CD4-positive, CD25-positive, alpha-beta regulatory T cell (primary cell): ENCODE measurements around the gene SUSD5. TPM values are rescaled to one million over a fixed set of nuclear protein-coding genes. Genes with fewer than 3 reads are reported as not detected.
"Not testable (repeated sequence)": the region's sequence is repeated elsewhere in the genome, so short reads cannot be mapped to it uniquely, and the experiment has no call there.

Experiments
- ATAC-seq, 2 donors: fragments of 150-1000 bp; cut with Tn5 transposase; one replicate each; pipeline ENCODE4 v1.10.0; 2021; ENCODE audit warnings: low read depth in 2 of 2, moderate number of reproducible peaks in 2 of 2, moderate library complexity in 1 of 2
- DNase-seq, 3 donors: peaks; one replicate each; pipeline versions ENCODE4 v3.0.0 to v3.0.0-alpha.2; 2012 to 2022; ENCODE audit warnings: mixed read lengths in 1 of 3
- H3K27ac ChIP-seq: one replicate; pipeline ENCODE4 v1.7.0; 2013; ENCODE audit warnings: mild to moderate bottlenecking, low read length; ENCODE audit not compliant: insufficient read depth, poor library complexity, severe bottlenecking
- H3K27me3 ChIP-seq: one replicate; pipeline ENCODE4 v1.7.0; 2013; ENCODE audit warnings: low read length; ENCODE audit not compliant: control insufficient read depth, insufficient read depth
- H3K36me3 ChIP-seq: one replicate; pipeline ENCODE4 v1.7.0; 2013; ENCODE audit warnings: mild to moderate bottlenecking, low read length, moderate library complexity; ENCODE audit not compliant: control insufficient read depth, insufficient read depth
- H3K4me1 ChIP-seq: 2 replicates; pipeline ENCODE4 v1.7.0; 2013; ENCODE audit warnings: mild to moderate bottlenecking, low read length; ENCODE audit not compliant: insufficient read depth, control insufficient read depth, poor library complexity, severe bottlenecking
- H3K4me3 ChIP-seq: one replicate; pipeline ENCODE4 v1.7.0; 2013; ENCODE audit warnings: low read depth, mild to moderate bottlenecking, low read length, moderate library complexity
- H3K9me3 ChIP-seq, 2 experiments: 1 replicate in 1 of 2; 2 replicates in 1 of 2; pipeline ENCODE4 v1.7.0; 2013; ENCODE audit warnings: low read length in 2 of 2, mild to moderate bottlenecking in 1 of 2, moderate library complexity in 1 of 2; ENCODE audit not compliant: control insufficient read depth in 2 of 2
- H3K27ac Mint-ChIP-seq, 3 donors: one replicate each; pipeline ENCODE4 v1.8.0; 2020 to 2022; ENCODE audit warnings: mild to moderate bottlenecking in 3 of 3, mixed read lengths in 3 of 3, moderate library complexity in 2 of 3
- H3K27me3 Mint-ChIP-seq: one replicate; pipeline ENCODE4 v1.8.0; 2022; ENCODE audit warnings: mild to moderate bottlenecking, mixed read lengths
- H3K36me3 Mint-ChIP-seq: one replicate; pipeline ENCODE4 v1.8.0; 2020; ENCODE audit warnings: mixed read lengths
- H3K4me1 Mint-ChIP-seq, 4 donors: one replicate each; pipeline ENCODE4 v1.8.0; 2020 to 2022; ENCODE audit warnings: mixed read lengths in 4 of 4, mild to moderate bottlenecking in 1 of 4
- H3K4me3 Mint-ChIP-seq, 4 donors: one replicate each; pipeline ENCODE4 v1.8.0; 2020 to 2022; ENCODE audit warnings: mild to moderate bottlenecking in 4 of 4, mixed read lengths in 4 of 4, moderate library complexity in 3 of 4
- H3K9me3 Mint-ChIP-seq, 7 donors: one replicate each; pipeline ENCODE4 v1.8.0; 2020 to 2022; ENCODE audit warnings: mixed read lengths in 7 of 7, mild to moderate bottlenecking in 3 of 7, moderate library complexity in 2 of 7
- polyA plus RNA-seq, 4 donors: library from polyadenylated mRNA; unstranded; fragments of 300-500 nt; fragmentation: Illumina TruSeq; gene quantifications; one replicate each; pipeline ENCODE4 v1.2.3, GENCODE V29; 2021
- total RNA-seq: library from RNA; stranded (reverse); gene quantifications from one replicate; pipeline ENCODE4 v1.2.3, GENCODE V29; 2022

Gene SUSD5
- total and polyA plus RNA-seq, 5 donors from 2014 or later = 0.22 to 0.28 (median 0.25) TPM; not detected in 2

GRCh38 chr3:33146791-33147445 lies 71.7 kb downstream of the SUSD5 start:
- Mint-ChIP-seq H3K36me3 (peaks cover 35% of the 10 kb centered on the region), H3K27me3 (peaks cover 4% of the 10 kb centered on the region), H3K9me3 (no peaks in the 10 kb centered on the region), H3K4me3 (no peak overlapping the region), H3K4me1 (peaks cover 0 to 2% (median 0%) of the 10 kb centered on the region in 4 donors), H3K27ac (peak overlapping the region in 1 of 3 donors; percentile 53)
- DNase-seq (no peak), ATAC-seq (no peak)
- H3K27ac ChIP-seq = no peak overlapping the region
- no peaks in the 10 kb centered on the region for H3K4me1 ChIP-seq
- H3K9me3 ChIP-seq = no peaks in the 10 kb centered on the region
- no peaks in the 10 kb centered on the region for H3K27me3 ChIP-seq
- H3K4me3 ChIP-seq = no peak overlapping the region
- peaks cover 16% of the 10 kb centered on the region for H3K36me3 ChIP-seq

- H3K9me3 Mint-ChIP-seq = no peaks in the 10 kb centered on the region
These were observed 72.6 kb downstream of the SUSD5 start for GRCh38 chr3:33145901-33146580.

DNA sequence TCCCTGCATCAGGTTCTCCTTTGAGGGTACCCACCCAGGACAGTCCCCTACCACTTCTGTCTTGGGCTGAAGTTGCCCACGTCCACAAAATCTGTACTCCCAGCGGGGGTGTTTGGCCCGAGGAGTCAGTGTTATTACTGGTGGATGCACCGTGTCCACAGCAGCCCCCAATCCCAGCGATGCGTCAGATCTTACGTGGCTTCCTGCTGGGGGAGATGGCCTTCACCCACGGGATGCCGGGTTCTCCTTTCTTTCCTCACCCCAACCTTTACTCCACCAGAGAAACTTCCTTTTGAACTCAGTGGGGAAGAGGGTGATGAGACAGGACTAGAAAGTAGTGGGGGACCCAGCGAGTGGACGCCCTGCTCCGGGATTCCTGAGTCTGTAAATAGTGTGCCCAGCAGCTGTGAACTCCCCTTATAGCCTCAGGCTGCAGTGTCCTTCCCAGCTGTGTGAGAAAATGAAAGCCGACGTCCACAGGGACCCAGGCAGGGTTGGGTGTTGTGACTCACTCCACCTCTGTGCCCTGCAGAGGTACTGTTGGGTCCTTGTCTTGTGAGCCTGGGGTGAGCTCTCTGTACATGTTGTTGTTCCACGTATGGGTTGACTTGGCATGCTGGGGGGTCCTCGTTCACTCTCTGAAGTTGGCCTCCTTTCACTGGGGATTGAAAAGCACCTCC lies 73.2 kb downstream of the SUSD5 start:
- Mint-ChIP-seq H3K4me1 (peaks cover 0 to 2% (median 0%) of the 10 kb centered on the region in 4 donors), H3K4me3 (no peak overlapping the region)
- no peak for ATAC-seq

More at GRCh38 chr3:33145901-33146580, 72.6 kb downstream of the SUSD5 start:
- Mint-ChIP-seq H3K27ac (no peak overlapping the region), H3K36me3 (peaks cover 43% of the 10 kb centered on the region), H3K27me3 (peaks cover 4% of the 10 kb centered on the region), H3K4me1 (peaks cover 0 to 2% (median 0%) of the 10 kb centered on the region in 4 donors), H3K4me3 (no peak overlapping the region)
- Histone ChIP-seq H3K4me3 (no peak overlapping the region), H3K27me3 (no peaks in the 10 kb centered on the region), H3K4me1 (no peaks in the 10 kb centered on the region), H3K27ac (no peak overlapping the region), H3K36me3 (peaks cover 19% of the 10 kb centered on the region), H3K9me3 (no peaks in the 10 kb centered on the region)
- no peak for DNase-seq
- no peak for ATAC-seq

DNA sequence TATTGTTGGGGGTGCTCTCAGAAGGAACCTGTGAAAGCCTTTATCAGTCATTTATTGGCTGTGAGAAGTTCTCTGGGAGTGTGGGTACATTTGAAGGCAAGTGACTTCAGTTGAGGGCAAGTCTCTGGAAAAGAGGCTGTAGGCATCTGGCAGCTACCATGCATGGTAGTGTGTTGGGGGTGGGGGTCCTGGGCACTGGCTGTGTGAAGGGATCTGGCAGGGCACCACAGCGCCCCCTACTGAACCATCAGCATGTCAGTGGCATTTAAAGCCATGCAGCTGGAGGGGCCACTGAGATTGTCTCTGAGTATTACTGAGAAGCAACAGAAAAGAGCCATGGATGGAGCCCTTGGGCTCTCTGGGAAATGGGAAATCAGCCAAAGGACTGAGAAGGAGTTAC lies 74.2 kb downstream of the SUSD5 start:
- H3K36me3 ChIP-seq = peaks cover 19% of the 10 kb centered on the region
- no peaks in the 10 kb centered on the region for H3K27me3 ChIP-seq
- no peaks in the 10 kb centered on the region for H3K9me3 ChIP-seq
- H3K27ac ChIP-seq = no peak overlapping the region
- H3K27ac Mint-ChIP-seq = peak overlapping the region in 1 of 3 donors; percentile 68
- ATAC-seq (no peak), DNase-seq (peak in 1 of 3 donors; percentile 51)
- H3K36me3 Mint-ChIP-seq = peaks cover 43% of the 10 kb centered on the region
- no peaks in the 10 kb centered on the region for H3K9me3 Mint-ChIP-seq
- no peak overlapping the region for H3K4me3 ChIP-seq
- peaks cover 4% of the 10 kb centered on the region for H3K27me3 Mint-ChIP-seq
- H3K4me1 Mint-ChIP-seq = peaks cover 0 to 2% (median 0%) of the 10 kb centered on the region in 4 donors
- no peaks in the 10 kb centered on the region for H3K4me1 ChIP-seq
- no peak overlapping the region for H3K4me3 Mint-ChIP-seq

More for the DNA sequence above, 73.2 kb downstream of the SUSD5 start:
- Histone ChIP-seq H3K4me3 (no peak overlapping the region), H3K27me3 (no peaks in the 10 kb centered on the region), H3K36me3 (peaks cover 19% of the 10 kb centered on the region), H3K4me1 (no peaks in the 10 kb centered on the region), H3K9me3 (no peaks in the 10 kb centered on the region), H3K27ac (no peak overlapping the region)
- no peak for DNase-seq
- H3K36me3 Mint-ChIP-seq = peaks cover 43% of the 10 kb centered on the region
- peaks cover 4% of the 10 kb centered on the region for H3K27me3 Mint-ChIP-seq
- H3K27ac Mint-ChIP-seq = no peak overlapping the region
- no peaks in the 10 kb centered on the region for H3K9me3 Mint-ChIP-seq

GRCh38 chr3:33141006-33141405 lies 77.6 kb downstream of the SUSD5 start:
- Mint-ChIP-seq H3K27ac (no peak overlapping the region), H3K4me3 (no peak overlapping the region), H3K36me3 (peaks cover 53% of the 10 kb centered on the region), H3K4me1 (peaks cover 0 to 2% (median 0%) of the 10 kb centered on the region in 4 donors), H3K27me3 (no peaks in the 10 kb centered on the region), H3K9me3 (no peaks in the 10 kb centered on the region)
- no peak overlapping the region for H3K27ac ChIP-seq
- ATAC-seq (no peak), DNase-seq (no peak)
- no peaks in the 10 kb centered on the region for H3K27me3 ChIP-seq
- no peaks in the 10 kb centered on the region for H3K9me3 ChIP-seq
- no peaks in the 10 kb centered on the region for H3K4me1 ChIP-seq
- H3K36me3 ChIP-seq = peaks cover 25% of the 10 kb centered on the region
- no peak overlapping the region for H3K4me3 ChIP-seq

DNA sequence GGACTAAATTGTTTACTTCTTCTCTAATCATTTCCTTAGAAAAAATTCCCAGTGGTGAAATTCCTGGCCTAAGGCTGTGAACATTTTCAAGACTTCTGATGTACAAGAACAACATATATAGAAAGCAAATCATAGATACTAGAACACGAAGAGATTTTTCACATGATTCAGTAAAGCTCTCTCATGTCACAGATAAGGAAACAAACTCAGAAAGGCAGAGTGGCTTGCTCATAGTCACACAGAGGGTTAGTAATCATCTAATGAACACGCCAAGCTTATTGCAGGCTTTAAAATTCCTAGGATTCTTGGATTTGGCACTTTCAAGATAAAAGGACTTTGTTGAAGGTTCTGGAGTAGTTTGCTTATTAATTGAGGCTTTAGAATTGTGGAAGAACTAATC lies 78.6 kb downstream of the SUSD5 start:
- Histone ChIP-seq H3K27ac (no peak overlapping the region), H3K9me3 (no peaks in the 10 kb centered on the region), H3K4me1 (no peaks in the 10 kb centered on the region), H3K4me3 (no peak overlapping the region), H3K27me3 (no peaks in the 10 kb centered on the region), H3K36me3 (peaks cover 29% of the 10 kb centered on the region)
- Mint-ChIP-seq H3K4me1 (peaks cover 0 to 2% (median 0%) of the 10 kb centered on the region in 4 donors), H3K4me3 (no peak overlapping the region), H3K27me3 (no peaks in the 10 kb centered on the region), H3K36me3 (peaks cover 58% of the 10 kb centered on the region), H3K27ac (no peak overlapping the region), H3K9me3 (no peaks in the 10 kb centered on the region)
- DNase-seq (no peak), ATAC-seq (no peak)

DNA sequence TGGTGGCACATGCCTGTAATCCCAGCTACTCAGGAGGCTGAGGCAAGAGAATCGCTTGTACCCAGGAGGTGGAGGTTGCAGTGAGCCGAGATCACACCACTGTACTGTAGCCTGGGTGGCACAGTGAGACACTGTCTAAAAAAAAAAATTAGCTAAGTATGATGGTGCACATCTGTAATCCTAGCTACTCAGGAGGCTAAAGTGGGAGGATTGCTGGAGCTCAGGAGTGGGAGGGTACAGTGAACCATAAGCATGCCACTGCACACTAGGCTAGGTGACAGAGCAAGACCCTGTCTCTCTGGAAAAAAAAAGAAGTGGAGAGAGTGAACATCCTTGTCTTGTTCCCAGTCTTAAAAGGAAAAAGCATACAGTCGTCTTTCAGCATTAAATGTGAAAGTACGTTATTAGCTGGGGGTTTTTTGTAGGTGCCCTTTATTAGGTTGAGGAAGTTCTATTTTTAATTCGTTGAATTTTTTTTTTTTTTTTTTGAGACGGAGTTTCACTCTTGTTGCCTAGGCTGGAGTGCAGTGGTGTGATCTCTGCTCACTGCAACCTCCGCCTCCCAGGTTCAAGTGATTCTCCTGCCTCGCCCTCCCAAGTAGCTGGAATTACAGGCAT lies 79.5 kb downstream of the SUSD5 start:
- H3K27ac ChIP-seq = not testable (repeated sequence)

More for the DNA sequence above, 79.5 kb downstream of the SUSD5 start:
- not testable (repeated sequence) for H3K4me3 ChIP-seq, H3K4me1 ChIP-seq, H3K27me3 ChIP-seq, ATAC-seq, H3K27me3 Mint-ChIP-seq, H3K4me3 Mint-ChIP-seq, H3K9me3 Mint-ChIP-seq, H3K27ac Mint-ChIP-seq, DNase-seq, H3K9me3 ChIP-seq, H3K4me1 Mint-ChIP-seq
- peaks cover 57% of the 10 kb centered on the region for H3K36me3 Mint-ChIP-seq
- H3K36me3 ChIP-seq = peaks cover 37% of the 10 kb centered on the region
